GM21529 (cell line): ENCODE data around the gene CTNND2.
A peak's percentile ranks its signal among the peaks of the same experiment; 100 is the strongest.

ENCODE experiments used
- ATAC-seq: cut with Tn5 transposase; IDR thresholded peaks from one replicate; pipeline ENCODE4 v1.9.1; 2021; ENCODE audit not compliant: unreplicated experiment

CTNND2 gene

GRCh38 chr5:11197726-11198125 is 706.5 kb downstream of the CTNND2 start:
- no peak for ATAC-seq

GRCh38 chr5:11191673-11192072 is 712.6 kb downstream of the CTNND2 start:
- no peak for ATAC-seq

GRCh38 chr5:11182441-11183080 is 721.7 kb downstream of the CTNND2 start:
- no peak for ATAC-seq

- ATAC-seq: no peak
Measured at GRCh38 chr5:11181940-11182339, 722.3 kb downstream of the CTNND2 start.

- no peak for ATAC-seq
Measured at GRCh38 chr5:11180890-11181289, 723.4 kb downstream of the CTNND2 start.

- ATAC-seq: no peak
Measured at GRCh38 chr5:11177999-11178711, 726.1 kb downstream of the CTNND2 start.

- no peak for ATAC-seq
Measured at GRCh38 chr5:11174591-11174990, 729.7 kb downstream of the CTNND2 start.

GRCh38 chr5:11172484-11172883 is 731.8 kb downstream of the CTNND2 start:
- ATAC-seq: no peak

- no peak for ATAC-seq
Measured at GRCh38 chr5:11171236-11171635, 733.0 kb downstream of the CTNND2 start.

GRCh38 chr5:11166923-11167322 is 737.3 kb downstream of the CTNND2 start:
- no peak for ATAC-seq

- ATAC-seq: no peak
Measured at GRCh38 chr5:11164531-11165294, 739.5 kb downstream of the CTNND2 start.

GRCh38 chr5:11157132-11157531 is 747.1 kb downstream of the CTNND2 start:
- ATAC-seq: no peak

- ATAC-seq: no peak
Measured at GRCh38 chr5:11153670-11154382, 750.4 kb downstream of the CTNND2 start.

GRCh38 chr5:11152368-11152767 is 751.9 kb downstream of the CTNND2 start:
- no peak for ATAC-seq

- no peak for ATAC-seq
Measured at GRCh38 chr5:11150976-11151375, 753.3 kb downstream of the CTNND2 start.

GRCh38 chr5:11148810-11149539 is 755.3 kb downstream of the CTNND2 start:
- no peak for ATAC-seq

GRCh38 chr5:11146171-11146570 is 758.1 kb downstream of the CTNND2 start:
- no peak for ATAC-seq

- peak; percentile 73 for ATAC-seq
Measured at GRCh38 chr5:11143456-11144267, 760.6 kb downstream of the CTNND2 start.

GRCh38 chr5:11139217-11139865 is 764.9 kb downstream of the CTNND2 start:
- no peak for ATAC-seq
